ENCODE results near the gene GSTCD. TPM values are rescaled to one million over a fixed set of nuclear protein-coding genes. Genes with fewer than 3 reads are reported as not detected.
A peak's percentile ranks its signal among the peaks of the same experiment; 100 is the strongest.

Gene GSTCD
- total and polyA plus RNA-seq, 10 donors = 1.8 to 14.6 (median 9.5) TPM

DNA sequence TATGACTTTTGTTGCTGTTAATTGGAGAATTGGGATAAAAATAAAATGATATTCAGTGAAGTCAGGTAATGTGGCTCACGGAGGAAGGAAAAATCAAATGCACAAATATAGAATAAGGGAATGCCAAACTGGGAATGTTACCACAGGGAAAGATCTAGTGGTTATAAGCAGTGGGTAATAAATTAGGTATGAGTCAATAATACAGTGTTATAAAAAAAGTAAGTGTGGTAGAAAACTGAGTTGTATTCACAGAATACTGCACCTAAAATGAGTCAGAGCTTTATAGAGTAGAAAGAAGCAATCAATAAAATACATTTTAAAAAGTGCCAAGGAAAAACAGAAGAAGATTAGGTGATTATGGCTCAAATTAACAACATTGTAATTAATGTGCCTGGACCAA is 34.6 kb upstream of the GSTCD start:
- no peak for TF ChIP-seq POLR2A (IDR thresholded peaks at IDR 0.05)
- TF ChIP-seq, protein P1, sequence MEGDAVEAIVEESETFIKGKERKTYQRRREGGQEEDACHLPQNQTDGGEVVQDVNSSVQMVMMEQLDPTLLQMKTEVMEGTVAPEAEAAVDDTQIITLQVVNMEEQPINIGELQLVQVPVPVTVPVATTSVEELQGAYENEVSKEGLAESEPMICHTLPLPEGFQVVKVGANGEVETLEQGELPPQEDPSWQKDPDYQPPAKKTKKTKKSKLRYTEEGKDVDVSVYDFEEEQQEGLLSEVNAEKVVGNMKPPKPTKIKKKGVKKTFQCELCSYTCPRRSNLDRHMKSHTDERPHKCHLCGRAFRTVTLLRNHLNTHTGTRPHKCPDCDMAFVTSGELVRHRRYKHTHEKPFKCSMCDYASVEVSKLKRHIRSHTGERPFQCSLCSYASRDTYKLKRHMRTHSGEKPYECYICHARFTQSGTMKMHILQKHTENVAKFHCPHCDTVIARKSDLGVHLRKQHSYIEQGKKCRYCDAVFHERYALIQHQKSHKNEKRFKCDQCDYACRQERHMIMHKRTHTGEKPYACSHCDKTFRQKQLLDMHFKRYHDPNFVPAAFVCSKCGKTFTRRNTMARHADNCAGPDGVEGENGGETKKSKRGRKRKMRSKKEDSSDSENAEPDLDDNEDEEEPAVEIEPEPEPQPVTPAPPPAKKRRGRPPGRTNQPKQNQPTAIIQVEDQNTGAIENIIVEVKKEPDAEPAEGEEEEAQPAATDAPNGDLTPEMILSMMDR (IDR thresholded peaks at IDR 0.05 in 8 of 11, conservative IDR thresholded peaks at IDR 0.05 in 3 of 11) = no peak
- no peak for TF ChIP-seq POLR2AphosphoS5 (IDR thresholded peaks at IDR 0.05)
- Histone ChIP-seq H3K36me3 (no peaks in the 10 kb centered on the region), H3K27me3 (replicated peaks in 1 of 7) (peaks cover 0 to 2% (median 0%) of the 10 kb centered on the region in 7 donors), H3K27ac (no peak overlapping the region), H3K4me1 (no peaks in the 10 kb centered on the region), H3K4me3 (no peak overlapping the region), H3K9me3 (no peaks in the 10 kb centered on the region)
- WGBS, 5 donors = 78 to 94% (median 90%) methylated on average over 1 of the region's 1 CpG
- intact Hi-C loops (cut with DNase I; ENCODE audit: low total_unique reads) = no loop called here
- no peak for DNase-seq

DNA sequence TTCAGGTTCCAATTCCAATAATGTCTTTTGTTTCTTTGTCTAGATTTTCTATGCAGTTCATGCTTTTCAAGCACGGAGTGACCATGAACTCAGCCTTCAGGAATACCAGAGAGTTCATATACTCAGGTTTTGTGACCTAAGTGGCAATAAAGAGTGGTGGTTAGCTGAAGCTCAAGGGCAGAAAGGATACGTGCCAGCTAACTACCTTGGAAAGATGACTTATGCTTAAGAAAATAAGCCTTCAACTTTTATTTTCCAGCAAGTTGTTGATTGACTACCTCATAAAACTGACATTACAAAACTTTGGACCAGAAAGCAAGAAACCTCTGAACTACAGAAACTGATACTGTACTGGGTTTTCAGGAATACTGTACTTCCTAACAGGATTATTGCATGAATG is 30.9 kb upstream of the GSTCD start:
- H3K4me3 ChIP-seq = no peak overlapping the region
- no peaks in the 10 kb centered on the region for H3K4me1 ChIP-seq
- DNase-seq = no peak
- no peaks in the 10 kb centered on the region for H3K9me3 ChIP-seq
- H3K27me3 ChIP-seq (replicated peaks in 1 of 7) = no peaks in the 10 kb centered on the region
- no peak for TF ChIP-seq POLR2AphosphoS5 (IDR thresholded peaks at IDR 0.05)
- TF ChIP-seq POLR2A (IDR thresholded peaks at IDR 0.05) = no peak
- TF ChIP-seq, protein P1 (IDR thresholded peaks at IDR 0.05 in 8 of 11, conservative IDR thresholded peaks at IDR 0.05 in 3 of 11) = no peak
- intact Hi-C loops (cut with DNase I; ENCODE audit: low total_unique reads) = no loop called here
- 74 to 83% (median 80%) methylated on average over 2 of the region's 2 CpGs for WGBS, 5 donors
- H3K27ac ChIP-seq = no peak overlapping the region
- peaks cover 0 to 15% (median 11%) of the 10 kb centered on the region in 6 donors for H3K36me3 ChIP-seq

DNA sequence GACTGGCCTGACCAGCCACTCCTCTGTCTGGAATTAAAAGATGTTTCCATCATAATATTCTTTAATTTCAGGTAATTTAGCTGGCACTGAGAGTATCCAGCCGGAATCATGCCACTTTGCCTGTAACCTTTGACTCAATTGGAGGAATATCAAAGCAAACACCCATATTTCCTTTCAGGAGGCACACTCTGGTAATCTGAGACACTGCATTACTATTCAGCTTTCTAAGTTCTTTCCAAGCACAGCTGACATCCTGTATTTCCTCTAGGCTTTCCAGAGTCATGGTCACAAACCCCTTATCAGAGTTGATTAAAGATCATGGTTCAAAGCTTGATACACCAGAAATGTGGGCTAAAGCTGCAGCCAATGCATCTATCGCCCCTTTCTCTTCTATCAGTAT is 29.4 kb upstream of the GSTCD start:
- Histone ChIP-seq H3K4me3 (no peak overlapping the region), H3K36me3 (peaks cover 0 to 30% (median 16%) of the 10 kb centered on the region in 6 donors), H3K27ac (no peak overlapping the region), H3K9me3 (no peaks in the 10 kb centered on the region), H3K4me1 (no peaks in the 10 kb centered on the region), H3K27me3 (replicated peaks in 1 of 7) (no peaks in the 10 kb centered on the region)
- intact Hi-C loops (cut with DNase I; ENCODE audit: low total_unique reads) = no loop called here
- DNase-seq = no peak
- WGBS, 5 donors = 68 to 83% (median 76%) methylated on average over 2 of the region's 2 CpGs
- TF ChIP-seq POLR2A (IDR thresholded peaks at IDR 0.05) (no peak), POLR2AphosphoS5 (IDR thresholded peaks at IDR 0.05) (no peak)
- TF ChIP-seq, protein P1 (IDR thresholded peaks at IDR 0.05 in 8 of 11, conservative IDR thresholded peaks at IDR 0.05 in 3 of 11) = no peak

DNA sequence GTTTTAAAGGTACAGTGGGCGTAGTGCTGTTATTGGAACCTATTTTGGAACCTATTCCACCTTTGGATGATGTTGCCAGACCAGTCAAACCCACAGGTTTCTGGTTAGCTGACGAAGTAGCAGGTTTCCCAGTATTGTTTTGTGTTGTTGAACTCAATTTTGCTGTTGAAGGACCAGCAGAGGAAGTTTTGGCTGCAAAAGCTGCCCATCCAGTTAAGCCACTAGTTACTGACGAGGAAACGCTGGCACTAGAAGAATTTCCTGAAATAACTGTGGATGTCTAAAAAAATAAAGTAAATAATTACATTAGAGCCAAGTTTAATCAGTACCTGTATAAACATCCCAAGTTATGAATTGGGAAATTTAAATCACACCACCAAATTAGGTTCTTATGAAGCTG is 25.5 kb upstream of the GSTCD start:
- intact Hi-C loops (cut with DNase I; ENCODE audit: low total_unique reads) = no loop called here
- Histone ChIP-seq H3K36me3 (peaks cover 0 to 69% (median 41%) of the 10 kb centered on the region in 6 donors), H3K27me3 (replicated peaks in 1 of 7) (no peaks in the 10 kb centered on the region), H3K4me3 (no peak overlapping the region), H3K9me3 (no peaks in the 10 kb centered on the region), H3K4me1 (no peaks in the 10 kb centered on the region), H3K27ac (peak overlapping the region in 1 of 8 donors; percentile 34)
- no peak for TF ChIP-seq POLR2A (IDR thresholded peaks at IDR 0.05)
- TF ChIP-seq, protein P1 (IDR thresholded peaks at IDR 0.05 in 8 of 11, conservative IDR thresholded peaks at IDR 0.05 in 3 of 11) = no peak
- no peak for TF ChIP-seq POLR2AphosphoS5 (IDR thresholded peaks at IDR 0.05)
- 79 to 90% (median 82%) methylated on average over 4 of the region's 4 CpGs for WGBS, 5 donors
- DNase-seq = no peak
